Measurements from ENCODE around the gene VRK1.

GRCh38 chr14:96874127-96874526 lies 76.9 kb downstream of the VRK1 start:
- TF ChIP-seq, protein P1, sequence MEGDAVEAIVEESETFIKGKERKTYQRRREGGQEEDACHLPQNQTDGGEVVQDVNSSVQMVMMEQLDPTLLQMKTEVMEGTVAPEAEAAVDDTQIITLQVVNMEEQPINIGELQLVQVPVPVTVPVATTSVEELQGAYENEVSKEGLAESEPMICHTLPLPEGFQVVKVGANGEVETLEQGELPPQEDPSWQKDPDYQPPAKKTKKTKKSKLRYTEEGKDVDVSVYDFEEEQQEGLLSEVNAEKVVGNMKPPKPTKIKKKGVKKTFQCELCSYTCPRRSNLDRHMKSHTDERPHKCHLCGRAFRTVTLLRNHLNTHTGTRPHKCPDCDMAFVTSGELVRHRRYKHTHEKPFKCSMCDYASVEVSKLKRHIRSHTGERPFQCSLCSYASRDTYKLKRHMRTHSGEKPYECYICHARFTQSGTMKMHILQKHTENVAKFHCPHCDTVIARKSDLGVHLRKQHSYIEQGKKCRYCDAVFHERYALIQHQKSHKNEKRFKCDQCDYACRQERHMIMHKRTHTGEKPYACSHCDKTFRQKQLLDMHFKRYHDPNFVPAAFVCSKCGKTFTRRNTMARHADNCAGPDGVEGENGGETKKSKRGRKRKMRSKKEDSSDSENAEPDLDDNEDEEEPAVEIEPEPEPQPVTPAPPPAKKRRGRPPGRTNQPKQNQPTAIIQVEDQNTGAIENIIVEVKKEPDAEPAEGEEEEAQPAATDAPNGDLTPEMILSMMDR (IDR thresholded peaks at IDR 0.05 in 4 of 5, conservative IDR thresholded peaks at IDR 0.05 in 1 of 5) = no peak
- no peak for TF ChIP-seq POLR2A (IDR thresholded peaks at IDR 0.05)
